Upper lobe of left lung (tissue), 4 donors: ENCODE measurements around the gene OVCH1.

Source experiments
- CTCF ChIP-seq, 6 experiments: fragments of 450-650 bp in 4 of 6; fragments of 200-600 bp in 2 of 6; sonication (generic) in 2 of 6; IDR thresholded peaks; one replicate each; pipeline ENCODE4 v1.5.1; 2016 to 2019; ENCODE audit warnings: antibody characterized with exemption in 6 of 6
- POLR2A ChIP-seq, 4 donors: fragments of 450-650 bp; IDR thresholded peaks; one replicate each; pipeline ENCODE4 v1.5.1; 2016 to 2017; ENCODE audit warnings: antibody characterized with exemption in 4 of 4, mild to moderate bottlenecking in 2 of 4

GRCh38 chr12:29438752-29439408 lies 58.6 kb downstream of the OVCH1 start:
- no peak for TF ChIP-seq CTCF (IDR thresholded peaks at IDR 0.05)
- no peak for TF ChIP-seq POLR2A (IDR thresholded peaks at IDR 0.05)
